ENCODE data around the gene LDAF1. TPM values are rescaled to one million over a fixed set of nuclear protein-coding genes. Genes with fewer than 3 reads are reported as not detected.

LDAF1 gene
- total and polyA plus RNA-seq, 10 of the 15 experiments (the other 5 are each of a cell fraction or from before 2014, with no cell fraction given) = 4.6 to 21.4 (median 6.6) TPM

GRCh38 chr16:21130811-21131210 lies 27.7 kb upstream of the LDAF1 start:
- CTCF ChIA-PET = interaction anchor here (1.7 kb wide), 1 partner anchor 11 kb away, joined by 3 read pairs; no protein-coding TSS in a partner anchor
- in situ Hi-C loops (cut with MboI) = no loop called here
- Histone ChIP-seq H3K4me3 (no peak overlapping the region), H3K9me3 (replicated peaks; ENCODE audit: control insufficient read depth, insufficient read depth, low read length) (no peaks in the 10 kb centered on the region), H3K4me1 (ENCODE audit: control insufficient read depth, insufficient read depth, low read length) (no peaks in the 10 kb centered on the region), H3K27me3 (replicated peaks in 1 of 2; ENCODE audit: control insufficient read depth in 2 of 2, insufficient read depth in 2 of 2, low read length in 1 of 2) (no peaks in the 10 kb centered on the region; a peak in 1 of 4 replicates), H3K4me2 (ENCODE audit: control insufficient read depth, insufficient read depth) (no peak overlapping the region), H4K20me1 (ENCODE audit: control insufficient read depth, insufficient read depth) (no peaks in the 10 kb centered on the region), H3K79me2 (ENCODE audit: control insufficient read depth, insufficient read depth, low read length) (no peaks in the 10 kb centered on the region), H3K27ac (ENCODE audit: control insufficient read depth, insufficient read depth) (no peak overlapping the region), H3K9ac (ENCODE audit: control insufficient read depth, insufficient read depth, low read length) (no peak overlapping the region), H2AFZ (ENCODE audit: control insufficient read depth, low read depth, low read length) (no peak overlapping the region), H3K36me3 (ENCODE audit: control insufficient read depth in 2 of 2, insufficient read depth in 2 of 2, low read length in 1 of 2) (no peaks in the 10 kb centered on the region)
- intact Hi-C loops (cut with micrococcal nuclease; ENCODE audit: unreplicated experiment) = no loop called here
- TF ChIP-seq BACH1 (IDR thresholded peaks at IDR 0.05; ENCODE audit: borderline replicate concordance) (no peak), CBFB (IDR thresholded peaks at IDR 0.05; ENCODE audit: low read depth) (no peak), KDM1A (IDR thresholded peaks at IDR 0.05; ENCODE audit: borderline replicate concordance) (no peak), PML (IDR thresholded peaks at IDR 0.05; ENCODE audit: low read length) (no peak), CEBPB (IDR thresholded peaks at IDR 0.05; ENCODE audit: borderline replicate concordance in 1 of 2, low read depth in 2 of 2, low read length in 2 of 2) (no peak), ZBTB4 (CRISPR knock-in tag; IDR thresholded peaks at IDR 0.05) (no peak), POLR2A (IDR thresholded peaks at IDR 0.05; ENCODE audit: low read depth, low read length) (no peak), RELA (IDR thresholded peaks at IDR 0.05; ENCODE audit: borderline replicate concordance, partially characterized antibody) (no peak), SMAD5 (IDR thresholded peaks at IDR 0.05; ENCODE audit: low read depth) (no peak), RAD21 (IDR thresholded peaks at IDR 0.05; ENCODE audit: insufficient read depth, low read depth, low read length) (no peak), TCF3 (IDR thresholded peaks at IDR 0.05; ENCODE audit: borderline replicate concordance, insufficient read depth, low read depth, low read length) (no peak), ZNF622 (IDR thresholded peaks at IDR 0.05) (no peak), POU2F2 (IDR thresholded peaks at IDR 0.05; ENCODE audit: borderline replicate concordance, low read depth, low read length) (no peak), MYC (IDR thresholded peaks at IDR 0.05; ENCODE audit: insufficient read depth, insufficient read length, insufficient replicate concordance, low read length, severe bottlenecking) (no peak), MXI1 (IDR thresholded peaks at IDR 0.05; ENCODE audit: low read depth, low read length) (no peak)
- TF ChIP-seq, protein P1, sequence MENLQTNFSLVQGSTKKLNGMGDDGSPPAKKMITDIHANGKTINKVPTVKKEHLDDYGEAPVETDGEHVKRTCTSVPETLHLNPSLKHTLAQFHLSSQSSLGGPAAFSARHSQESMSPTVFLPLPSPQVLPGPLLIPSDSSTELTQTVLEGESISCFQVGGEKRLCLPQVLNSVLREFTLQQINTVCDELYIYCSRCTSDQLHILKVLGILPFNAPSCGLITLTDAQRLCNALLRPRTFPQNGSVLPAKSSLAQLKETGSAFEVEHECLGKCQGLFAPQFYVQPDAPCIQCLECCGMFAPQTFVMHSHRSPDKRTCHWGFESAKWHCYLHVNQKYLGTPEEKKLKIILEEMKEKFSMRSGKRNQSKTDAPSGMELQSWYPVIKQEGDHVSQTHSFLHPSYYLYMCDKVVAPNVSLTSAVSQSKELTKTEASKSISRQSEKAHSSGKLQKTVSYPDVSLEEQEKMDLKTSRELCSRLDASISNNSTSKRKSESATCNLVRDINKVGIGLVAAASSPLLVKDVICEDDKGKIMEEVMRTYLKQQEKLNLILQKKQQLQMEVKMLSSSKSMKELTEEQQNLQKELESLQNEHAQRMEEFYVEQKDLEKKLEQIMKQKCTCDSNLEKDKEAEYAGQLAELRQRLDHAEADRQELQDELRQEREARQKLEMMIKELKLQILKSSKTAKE (IDR thresholded peaks at IDR 0.05; ENCODE audit: low read depth, poor library complexity, severe bottlenecking) = no peak
- TF ChIP-seq, protein P2, sequence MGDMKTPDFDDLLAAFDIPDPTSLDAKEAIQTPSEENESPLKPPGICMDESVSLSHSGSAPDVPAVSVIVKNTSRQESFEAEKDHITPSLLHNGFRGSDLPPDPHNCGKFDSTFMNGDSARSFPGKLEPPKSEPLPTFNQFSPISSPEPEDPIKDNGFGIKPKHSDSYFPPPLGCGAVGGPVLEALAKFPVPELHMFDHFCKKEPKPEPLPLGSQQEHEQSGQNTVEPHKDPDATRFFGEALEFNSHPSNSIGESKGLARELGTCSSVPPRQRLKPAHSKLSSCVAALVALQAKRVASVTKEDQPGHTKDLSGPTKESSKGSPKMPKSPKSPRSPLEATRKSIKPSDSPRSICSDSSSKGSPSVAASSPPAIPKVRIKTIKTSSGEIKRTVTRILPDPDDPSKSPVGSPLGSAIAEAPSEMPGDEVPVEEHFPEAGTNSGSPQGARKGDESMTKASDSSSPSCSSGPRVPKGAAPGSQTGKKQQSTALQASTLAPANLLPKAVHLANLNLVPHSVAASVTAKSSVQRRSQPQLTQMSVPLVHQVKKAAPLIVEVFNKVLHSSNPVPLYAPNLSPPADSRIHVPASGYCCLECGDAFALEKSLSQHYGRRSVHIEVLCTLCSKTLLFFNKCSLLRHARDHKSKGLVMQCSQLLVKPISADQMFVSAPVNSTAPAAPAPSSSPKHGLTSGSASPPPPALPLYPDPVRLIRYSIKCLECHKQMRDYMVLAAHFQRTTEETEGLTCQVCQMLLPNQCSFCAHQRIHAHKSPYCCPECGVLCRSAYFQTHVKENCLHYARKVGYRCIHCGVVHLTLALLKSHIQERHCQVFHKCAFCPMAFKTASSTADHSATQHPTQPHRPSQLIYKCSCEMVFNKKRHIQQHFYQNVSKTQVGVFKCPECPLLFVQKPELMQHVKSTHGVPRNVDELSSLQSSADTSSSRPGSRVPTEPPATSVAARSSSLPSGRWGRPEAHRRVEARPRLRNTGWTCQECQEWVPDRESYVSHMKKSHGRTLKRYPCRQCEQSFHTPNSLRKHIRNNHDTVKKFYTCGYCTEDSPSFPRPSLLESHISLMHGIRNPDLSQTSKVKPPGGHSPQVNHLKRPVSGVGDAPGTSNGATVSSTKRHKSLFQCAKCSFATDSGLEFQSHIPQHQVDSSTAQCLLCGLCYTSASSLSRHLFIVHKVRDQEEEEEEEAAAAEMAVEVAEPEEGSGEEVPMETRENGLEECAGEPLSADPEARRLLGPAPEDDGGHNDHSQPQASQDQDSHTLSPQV (IDR thresholded peaks at IDR 0.05) = no peak
- POLR2A ChIA-PET = no interaction called here
- FAIRE-seq (peak; percentile 61), ATAC-seq (no peak), DNase-seq (ENCODE audit: low read depth, low spot score) (no peak)
- SMC1A ChIA-PET (ENCODE audit: uncharacterized antibody, unreplicated experiment) = interaction anchor here (0.7 kb wide), 1 partner anchor 389 kb away, joined by 3 read pairs; no protein-coding TSS in a partner anchor
- BruUV-seq (replicated peaks) = no TSS peak
- 57% methylated on average over 3 of the region's 3 CpGs for WGBS (ENCODE audit: insufficient coverage, insufficient replicate concordance, low lambda C conversion rate, missing lambda C conversion rate)
- RAD21 ChIA-PET (ENCODE audit: unreplicated experiment) = no interaction called here
